GM06990 (cell line): ENCODE measurements around the gene CAMK2G.

Source experiments
- DNase-seq: peaks from one replicate; pipeline ENCODE4 v3.0.0-alpha.2; 2011; ENCODE audit not compliant: insufficient read length; ENCODE audit errors: extremely low read depth
- H3K27me3 ChIP-seq: replicated peaks from 2 replicates; pipeline ENCODE4 v1.6.0; 2011; ENCODE audit warnings: low read length; ENCODE audit not compliant: control insufficient read depth, insufficient read depth
- H3K36me3 ChIP-seq: 2 replicates; pipeline ENCODE4 v1.5.1; 2011; ENCODE audit warnings: low read length; ENCODE audit not compliant: control insufficient read depth, insufficient read depth
- H3K4me3 ChIP-seq: replicated peaks from 2 replicates; pipeline ENCODE4 v1.5.1; 2011; ENCODE audit warnings: low read depth, mild to moderate bottlenecking, control low read depth, low read length
- TF ChIP-seq, protein P1 (sequence below): IDR thresholded peaks from 2 replicates; pipeline ENCODE4 v1.5.1; 2011; ENCODE audit warnings: low read length, control low read depth, mild to moderate bottlenecking, inconsistent platforms; ENCODE audit not compliant: insufficient read depth, poor library complexity, severe bottlenecking

The CAMK2G gene

GRCh38 chr10:73910764-73911552 is 36.6 kb upstream of the CAMK2G start, which contains the start of gene PLAU:
Gene PLAU (plus strand): TSS chr10:73911132. CDS start chr10:73911556, 424 bp downstream.
- no peaks in the 10 kb centered on the region for H3K36me3 ChIP-seq
- TF ChIP-seq, protein P1, sequence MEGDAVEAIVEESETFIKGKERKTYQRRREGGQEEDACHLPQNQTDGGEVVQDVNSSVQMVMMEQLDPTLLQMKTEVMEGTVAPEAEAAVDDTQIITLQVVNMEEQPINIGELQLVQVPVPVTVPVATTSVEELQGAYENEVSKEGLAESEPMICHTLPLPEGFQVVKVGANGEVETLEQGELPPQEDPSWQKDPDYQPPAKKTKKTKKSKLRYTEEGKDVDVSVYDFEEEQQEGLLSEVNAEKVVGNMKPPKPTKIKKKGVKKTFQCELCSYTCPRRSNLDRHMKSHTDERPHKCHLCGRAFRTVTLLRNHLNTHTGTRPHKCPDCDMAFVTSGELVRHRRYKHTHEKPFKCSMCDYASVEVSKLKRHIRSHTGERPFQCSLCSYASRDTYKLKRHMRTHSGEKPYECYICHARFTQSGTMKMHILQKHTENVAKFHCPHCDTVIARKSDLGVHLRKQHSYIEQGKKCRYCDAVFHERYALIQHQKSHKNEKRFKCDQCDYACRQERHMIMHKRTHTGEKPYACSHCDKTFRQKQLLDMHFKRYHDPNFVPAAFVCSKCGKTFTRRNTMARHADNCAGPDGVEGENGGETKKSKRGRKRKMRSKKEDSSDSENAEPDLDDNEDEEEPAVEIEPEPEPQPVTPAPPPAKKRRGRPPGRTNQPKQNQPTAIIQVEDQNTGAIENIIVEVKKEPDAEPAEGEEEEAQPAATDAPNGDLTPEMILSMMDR = no peak
- H3K4me3 ChIP-seq = peak within 1 kb of the TSS; percentile 54
- H3K27me3 ChIP-seq = peaks cover 2% of the 10 kb centered on the region
- DNase-seq = peak; percentile 66

DNA sequence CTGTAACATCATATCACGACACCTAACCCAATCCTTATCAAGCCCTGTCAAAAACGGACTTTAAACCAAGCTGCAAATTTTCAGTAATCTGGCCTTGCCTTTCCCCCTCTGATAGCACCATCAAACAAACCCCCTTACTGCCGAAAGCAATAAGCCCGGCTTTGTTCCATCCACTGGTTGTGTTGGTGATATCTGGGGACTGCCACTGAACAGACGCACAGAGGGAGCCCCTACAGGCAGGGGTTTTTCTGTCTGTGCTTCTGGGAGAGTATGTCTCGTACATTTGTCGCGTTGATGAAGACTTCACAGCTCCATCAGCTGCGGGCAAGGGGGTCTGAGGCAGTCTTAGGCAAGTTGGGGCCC is 36.0 kb upstream of the CAMK2G start:
- TF ChIP-seq, protein P1 = no peak
- no peak for DNase-seq

GRCh38 chr10:73909540-73910115 is 35.3 kb upstream of the CAMK2G start:
- H3K4me3 ChIP-seq = no peak overlapping the region
- H3K27me3 ChIP-seq = peaks cover 2% of the 10 kb centered on the region
- DNase-seq = no peak
- TF ChIP-seq, protein P1 = no peak
- H3K36me3 ChIP-seq = no peaks in the 10 kb centered on the region

More for the DNA sequence above, 36.0 kb upstream of the CAMK2G start:
- Histone ChIP-seq H3K4me3 (peak overlapping the region; percentile 54), H3K36me3 (no peaks in the 10 kb centered on the region), H3K27me3 (peaks cover 2% of the 10 kb centered on the region)

GRCh38 chr10:73908853-73909539 is 34.6 kb upstream of the CAMK2G start:
- DNase-seq = peak; percentile 79
- TF ChIP-seq, protein P1 = no peak
- peaks cover 2% of the 10 kb centered on the region for H3K27me3 ChIP-seq
- no peak overlapping the region for H3K4me3 ChIP-seq
- no peaks in the 10 kb centered on the region for H3K36me3 ChIP-seq

- DNase-seq = no peak
- TF ChIP-seq, protein P1 = no peak
- Histone ChIP-seq H3K4me3 (no peak overlapping the region), H3K36me3 (no peaks in the 10 kb centered on the region), H3K27me3 (peaks cover 2% of the 10 kb centered on the region)
Measured at GRCh38 chr10:73907841-73908517, 33.6 kb upstream of the CAMK2G start.
